GM21529 (cell line): ENCODE data around the gene TMEM255B.
"Not testable (repeated sequence)": the region's sequence is repeated elsewhere in the genome, so short reads cannot be mapped to it uniquely, and the experiment has no call there.

Experiments used
- ATAC-seq: cut with Tn5 transposase; IDR thresholded peaks from one replicate; pipeline ENCODE4 v1.9.1; 2021; ENCODE audit not compliant: unreplicated experiment

Gene TMEM255B

DNA sequence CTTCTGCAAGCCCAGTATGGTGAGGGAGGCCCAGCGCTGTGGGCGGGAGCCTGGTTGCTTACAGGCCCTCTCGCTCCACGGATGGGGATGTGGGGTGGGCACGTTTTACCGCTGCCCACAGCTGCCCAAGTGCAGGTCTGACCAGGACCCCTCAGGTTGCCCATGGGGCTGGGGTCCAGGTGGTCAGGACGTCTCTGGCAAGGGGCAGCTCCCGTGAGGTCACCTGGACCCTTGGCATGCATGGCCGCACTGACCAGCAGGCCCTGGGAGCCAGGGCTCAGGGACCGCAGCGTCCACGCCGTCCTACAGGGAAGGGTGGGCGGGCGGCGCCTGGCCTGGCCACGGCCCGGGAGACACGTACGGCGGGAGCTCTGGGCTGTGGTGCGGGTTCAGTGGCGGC, 72.0 kb downstream of the TMEM255B start:
- no peak for ATAC-seq

DNA sequence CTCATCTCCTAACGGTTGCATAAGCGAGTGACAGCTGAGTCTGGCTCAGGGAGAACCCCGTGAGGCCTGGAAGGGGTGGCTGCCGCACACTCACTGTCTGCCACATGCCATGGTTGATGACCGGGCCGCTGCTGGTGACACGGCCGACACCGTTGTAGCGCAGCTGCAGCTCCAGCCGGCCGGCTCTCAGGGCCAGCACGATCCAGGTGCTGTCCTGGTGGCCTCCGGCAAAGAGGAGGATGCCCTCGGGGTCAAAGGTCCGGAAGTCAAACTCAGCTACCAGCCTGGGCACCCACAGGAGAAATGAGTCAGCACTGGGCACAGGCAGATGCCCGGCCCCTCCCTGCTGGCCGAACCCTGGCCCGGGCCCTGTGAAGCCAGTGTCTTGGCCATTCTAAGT, 73.2 kb downstream of the TMEM255B start:
- ATAC-seq = no peak

DNA sequence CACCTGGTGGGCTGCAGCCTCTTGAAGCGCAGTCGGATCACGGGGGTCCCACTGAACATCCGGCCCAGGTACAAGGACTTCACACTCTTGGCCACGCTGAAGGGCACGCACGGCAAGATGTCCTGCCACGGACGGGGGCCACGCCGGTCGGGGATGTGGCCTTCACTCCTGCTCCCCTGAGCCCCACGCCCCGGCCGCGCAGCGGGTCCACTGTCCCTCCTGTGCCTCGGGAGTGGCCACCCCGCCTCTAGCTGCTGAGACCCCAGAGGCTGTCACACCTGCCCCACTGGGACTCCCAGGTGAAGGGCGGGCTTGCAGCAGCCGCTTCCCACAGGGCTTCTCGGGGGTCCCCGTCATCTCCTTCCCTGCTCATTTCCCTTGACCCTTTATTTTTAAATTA, 73.6 kb downstream of the TMEM255B start:
- ATAC-seq = no peak

DNA sequence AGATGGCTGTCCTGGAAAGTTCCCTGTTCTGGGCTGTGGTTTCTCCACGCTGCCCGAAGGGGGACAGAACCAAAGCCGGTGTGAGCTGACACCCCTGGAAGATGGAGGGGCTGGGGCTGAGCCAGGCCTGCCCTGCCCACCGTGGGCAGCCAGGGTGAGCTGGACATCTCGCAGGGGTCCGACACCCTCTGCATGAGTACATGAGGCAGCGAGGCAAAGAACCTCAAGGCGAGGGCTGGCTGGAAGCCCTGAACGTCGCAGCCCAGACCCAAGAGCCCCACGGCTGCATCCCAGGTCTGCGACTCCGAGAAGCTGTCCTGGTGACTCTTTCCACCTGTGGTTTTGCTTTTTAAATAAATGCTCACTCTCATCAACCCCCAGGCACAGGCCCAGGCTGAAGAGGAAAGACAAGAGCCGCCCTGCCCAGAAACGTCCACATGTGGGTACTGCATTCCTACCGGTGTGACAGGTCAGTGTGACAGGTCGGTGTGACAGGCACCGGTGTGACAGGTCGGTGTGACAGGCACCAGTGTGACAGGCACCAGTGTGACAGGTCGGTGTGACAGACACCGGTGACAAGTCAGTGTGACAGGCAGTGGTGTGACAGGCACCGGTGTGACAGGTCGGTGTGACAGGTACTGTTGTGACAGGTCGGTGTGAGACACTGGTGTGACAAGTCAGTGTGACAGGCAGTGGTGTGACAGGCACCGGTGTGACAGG, 74.2 kb downstream of the TMEM255B start:
- ATAC-seq = no peak

DNA sequence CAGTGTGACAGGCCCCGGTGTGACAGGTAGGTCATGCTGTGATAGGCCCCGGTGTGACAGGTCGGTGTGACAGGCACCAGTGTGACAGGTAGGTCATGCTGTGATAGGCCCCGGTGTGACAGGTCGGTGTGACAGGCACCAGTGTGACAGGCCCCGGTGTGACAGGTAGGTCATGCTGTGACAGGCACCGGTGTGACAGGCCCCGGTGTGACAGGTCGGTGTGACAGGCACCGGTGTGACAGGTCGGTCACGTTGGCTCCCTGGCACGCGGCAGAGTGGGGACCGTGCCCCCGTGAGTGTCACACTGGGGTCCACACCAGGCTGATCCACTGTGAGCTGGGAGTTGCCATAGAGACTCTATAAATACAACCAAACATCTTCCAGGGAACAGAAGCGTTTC, 75.0 kb downstream of the TMEM255B start:
- not testable (repeated sequence) for ATAC-seq

DNA sequence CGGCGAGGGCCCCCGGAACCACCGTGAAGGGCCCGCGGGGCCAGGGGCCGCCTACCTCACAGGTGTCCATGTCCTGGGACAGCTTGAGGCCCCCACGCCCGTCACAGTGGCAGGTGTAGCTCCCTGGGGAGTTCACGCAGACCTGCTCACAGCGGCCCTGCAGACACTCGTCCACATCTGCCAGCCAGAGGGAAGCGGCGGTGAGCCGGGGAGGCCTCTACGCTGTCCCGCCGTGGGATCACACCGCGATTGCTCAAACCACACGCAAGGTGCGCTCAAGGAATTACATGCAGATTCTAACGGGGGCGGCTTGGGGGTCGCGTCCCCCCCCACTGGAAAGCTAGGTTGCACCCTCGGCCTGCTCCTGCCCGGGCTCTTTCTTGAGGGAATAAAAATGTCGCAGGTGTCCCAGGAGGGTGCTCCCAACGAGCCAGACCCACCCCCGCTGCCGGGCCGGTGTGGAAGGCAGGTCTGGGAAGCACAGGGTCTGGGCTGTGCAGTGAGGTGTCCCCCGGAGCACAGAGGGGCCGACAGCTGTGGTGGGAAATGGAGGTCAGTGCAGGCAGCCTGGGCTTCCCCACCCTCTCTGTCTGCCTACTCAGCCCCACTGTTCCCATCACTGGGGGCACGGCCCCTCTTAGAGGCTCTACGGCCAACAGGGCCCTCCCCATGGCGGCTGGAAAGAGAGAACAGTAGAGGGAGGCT, 75.6 kb downstream of the TMEM255B start:
- no peak for ATAC-seq

DNA sequence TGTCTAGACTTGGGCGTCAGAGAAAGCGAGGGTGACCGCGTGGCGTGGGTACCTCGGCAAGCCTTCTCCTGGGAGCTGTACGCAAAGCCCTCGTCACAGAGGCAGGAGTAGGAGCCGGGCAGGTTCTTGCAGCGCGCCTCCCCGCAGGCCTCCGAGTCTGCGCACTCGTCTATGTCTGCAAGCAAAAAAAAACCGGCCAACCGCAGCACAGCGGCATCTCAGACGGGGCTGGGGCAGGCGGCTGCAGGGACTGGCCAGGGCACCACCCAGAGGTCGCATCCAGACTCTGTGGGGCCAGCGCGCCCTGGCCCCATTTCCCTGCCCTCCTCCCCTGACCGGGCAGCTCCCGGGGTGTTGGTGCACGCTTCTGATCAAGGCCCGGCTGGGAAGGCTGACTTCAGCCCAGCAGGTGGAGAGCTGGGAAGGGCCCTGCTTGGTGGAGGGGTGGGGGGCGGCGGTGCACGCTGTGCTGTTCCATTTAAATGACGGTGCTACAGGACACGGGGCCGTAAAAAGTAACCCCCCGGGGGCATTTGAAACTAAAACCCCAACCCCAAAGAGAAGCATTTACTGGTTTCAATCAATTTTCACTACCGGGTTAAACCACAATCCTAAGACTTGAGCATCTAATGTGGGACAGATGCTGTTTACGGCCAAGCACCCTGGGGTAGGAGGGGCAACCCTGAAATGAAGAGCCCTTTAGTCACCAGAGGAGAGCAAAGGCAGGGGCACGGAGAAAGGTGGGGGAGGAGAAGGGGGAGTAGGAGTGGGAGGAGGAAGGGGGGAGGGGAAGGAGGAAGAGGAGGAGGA, 76.6 kb downstream of the TMEM255B start:
- no peak for ATAC-seq

DNA sequence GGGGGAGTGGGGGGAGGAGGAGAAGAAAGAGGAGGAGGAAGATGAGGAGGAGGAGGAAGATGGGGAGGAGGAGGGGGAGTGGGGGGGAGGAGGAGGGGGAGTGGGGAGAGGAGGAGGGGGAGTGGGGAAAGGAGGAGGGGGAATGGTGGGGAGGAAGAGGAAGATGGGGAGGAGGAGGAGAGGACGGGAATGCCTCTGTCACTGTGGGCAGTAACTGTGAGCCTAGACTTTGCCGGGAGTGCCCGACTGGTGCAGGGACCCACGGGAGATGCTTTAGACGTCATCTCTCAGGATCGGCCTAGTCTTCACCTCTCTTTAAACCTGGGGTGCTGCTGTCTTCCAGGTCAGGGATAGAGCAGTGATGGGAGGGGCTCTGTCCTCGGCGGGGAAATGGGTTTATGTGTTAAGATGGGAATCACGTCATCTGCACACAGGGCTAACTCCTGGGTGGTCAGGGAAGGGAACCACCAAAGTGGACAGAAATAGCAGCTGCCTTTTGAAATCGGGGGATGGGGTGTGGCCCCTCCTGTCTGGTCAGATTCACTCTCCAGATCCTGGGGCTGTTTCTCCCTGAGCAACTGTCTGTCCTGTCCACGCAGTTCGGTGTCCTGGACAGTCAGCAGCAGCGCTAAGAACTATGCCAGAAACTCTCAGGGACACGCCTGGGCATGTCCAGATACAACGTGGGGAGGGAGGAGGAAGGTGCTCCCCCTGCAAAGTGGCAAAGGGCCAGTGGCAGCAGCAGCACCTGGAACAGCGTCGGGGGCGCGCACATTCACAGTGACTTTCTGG, 77.9 kb downstream of the TMEM255B start:
- no peak for ATAC-seq

DNA sequence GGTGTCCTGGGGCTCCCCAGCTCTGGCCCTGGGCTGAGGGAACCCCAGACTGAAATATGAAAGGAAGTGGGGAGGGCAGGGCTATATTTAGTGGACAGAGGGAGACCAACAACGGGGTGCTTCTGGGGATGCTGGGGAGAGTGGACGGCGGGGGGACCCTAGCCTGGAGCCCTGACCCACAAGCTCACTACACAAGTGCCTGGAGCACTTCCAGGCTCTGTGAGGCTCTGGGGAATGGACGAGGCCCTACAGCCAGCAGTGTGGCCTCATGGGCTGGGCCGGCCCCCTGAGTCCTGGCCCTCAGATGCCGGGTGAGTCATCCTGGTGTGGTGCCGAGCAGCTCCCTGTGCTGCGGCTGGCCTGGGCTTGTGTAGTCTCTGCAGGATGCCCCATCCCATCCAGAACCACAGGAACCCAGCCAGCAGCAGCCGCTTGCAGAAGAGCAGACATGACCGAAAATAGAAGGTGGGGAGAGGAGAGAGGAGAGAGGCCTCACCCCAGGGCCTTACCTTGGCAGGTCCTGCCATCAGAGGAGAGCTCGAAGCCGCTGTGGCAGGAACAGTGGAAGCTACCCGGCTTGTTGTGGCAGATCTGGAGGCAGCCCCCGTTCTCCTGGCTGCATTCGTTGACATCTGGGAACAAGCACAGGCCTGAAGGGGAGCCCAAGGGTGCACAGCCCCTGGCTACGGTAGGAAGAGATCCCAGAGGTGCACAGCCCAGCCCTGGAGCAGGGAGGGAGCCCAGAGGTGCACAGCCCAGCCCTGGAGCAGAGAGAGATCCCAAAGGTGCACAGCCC, 78.7 kb downstream of the TMEM255B start:
- no peak for ATAC-seq

DNA sequence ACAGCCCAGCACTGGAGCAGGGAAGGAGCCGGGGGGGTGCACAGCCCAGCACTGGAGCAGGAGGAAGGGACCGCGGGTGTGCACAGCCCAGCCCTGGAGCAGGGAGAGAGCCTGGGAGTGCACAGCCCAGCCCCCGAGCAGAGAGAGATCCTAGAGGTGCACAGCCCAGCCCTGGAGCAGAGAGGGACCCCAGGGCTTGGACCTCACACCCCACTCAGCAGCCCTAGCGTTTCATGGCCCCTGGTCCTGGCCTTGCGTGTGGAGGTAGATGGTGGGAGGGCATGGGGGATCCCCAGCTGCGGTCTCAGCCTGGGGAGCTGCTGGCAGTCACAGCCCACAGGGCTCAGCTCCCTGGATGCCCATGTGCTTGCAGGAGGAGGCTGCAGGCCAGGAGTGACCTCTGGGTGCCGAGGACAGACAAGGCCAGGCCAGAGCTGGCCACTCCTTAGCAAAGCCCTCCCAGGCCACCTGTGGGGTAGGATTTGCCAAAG, 79.7 kb downstream of the TMEM255B start:
- no peak for ATAC-seq

DNA sequence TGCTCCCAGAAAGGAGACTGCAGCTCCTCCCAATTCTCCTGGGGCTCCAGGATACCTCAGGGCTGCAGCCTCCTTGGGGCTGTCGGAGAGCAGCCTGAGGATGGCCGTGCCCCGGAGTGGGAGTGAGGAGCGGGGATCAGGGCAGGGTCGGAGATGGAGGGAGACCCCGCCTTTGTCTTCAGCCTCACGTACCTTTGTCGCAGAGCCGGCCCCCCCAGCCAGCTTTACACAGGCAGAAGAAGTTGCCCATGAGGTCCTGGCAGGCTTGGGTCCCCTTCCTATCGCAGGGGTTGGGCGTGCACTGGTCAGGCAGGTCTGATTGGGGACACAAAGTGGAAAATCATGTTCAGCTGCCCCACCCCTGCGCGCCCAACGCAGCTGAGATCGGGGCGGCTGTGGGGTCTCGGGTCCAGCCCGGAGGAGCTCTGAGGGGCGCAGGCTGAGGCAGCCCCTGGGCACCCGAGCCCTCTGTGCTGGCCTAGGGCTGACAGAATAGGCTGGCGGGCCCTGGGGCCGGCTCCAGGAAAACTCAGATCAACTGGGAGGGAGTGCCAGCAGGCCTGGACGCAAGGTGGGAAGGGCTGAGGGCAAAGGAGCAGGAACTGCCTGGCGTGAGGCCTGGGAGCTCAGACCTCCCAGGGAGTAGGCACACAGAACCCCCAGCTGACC, 80.6 kb downstream of the TMEM255B start:
- ATAC-seq = no peak

DNA sequence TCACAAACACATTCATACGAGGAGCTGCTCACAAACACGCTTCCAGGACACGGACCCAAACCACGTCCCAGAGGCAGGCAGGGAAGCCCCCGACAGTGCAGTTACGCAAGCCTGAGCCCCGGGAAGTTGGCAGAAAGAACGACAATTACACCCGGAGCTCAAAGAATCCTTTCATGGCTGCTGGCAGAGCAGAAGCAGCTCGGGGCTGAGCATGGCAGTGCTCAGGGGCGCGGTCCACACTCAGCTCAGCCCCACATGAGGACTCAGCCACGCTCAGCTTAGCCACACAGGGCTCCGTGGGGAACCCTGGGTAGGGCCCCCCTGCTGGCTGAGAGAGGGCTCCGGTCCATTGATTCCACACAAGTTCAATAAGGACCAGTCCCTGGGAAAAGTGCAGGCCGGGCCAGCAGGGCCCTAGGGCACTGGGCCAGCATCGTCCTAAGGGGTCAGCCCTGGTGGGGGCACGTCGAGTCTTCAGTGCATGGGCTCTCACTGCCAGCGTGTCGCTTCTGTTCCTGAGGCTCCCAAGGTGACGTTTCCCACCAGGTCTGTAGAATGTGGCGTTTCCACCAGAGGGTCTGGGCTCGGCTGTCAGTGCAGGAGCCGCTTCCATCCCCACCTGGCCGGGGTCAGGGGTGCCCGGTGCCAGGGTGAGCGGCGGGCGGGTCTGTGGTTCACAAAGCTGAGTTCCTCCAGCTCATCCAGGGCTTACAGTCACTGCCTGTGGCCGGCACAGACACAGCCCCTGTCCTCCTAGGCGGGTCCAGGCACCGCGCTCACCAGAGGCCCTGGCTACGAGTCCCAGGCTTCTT, 81.7 kb downstream of the TMEM255B start:
- ATAC-seq = no peak

DNA sequence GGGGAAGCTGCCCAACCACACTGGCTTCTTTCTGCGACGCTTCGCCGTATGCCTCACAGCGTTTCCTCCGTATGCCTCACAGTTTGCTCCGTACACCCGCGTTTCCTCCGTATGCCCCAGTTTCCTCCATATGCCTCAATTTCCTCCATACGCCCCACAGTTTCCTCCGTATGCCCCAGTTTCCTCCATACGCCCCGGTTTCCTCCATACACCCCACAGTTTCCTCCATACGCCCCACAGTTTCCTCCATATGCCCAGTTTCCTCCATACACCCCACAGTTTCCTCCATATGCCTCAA, 82.3 kb downstream of the TMEM255B start:
- ATAC-seq = no peak

DNA sequence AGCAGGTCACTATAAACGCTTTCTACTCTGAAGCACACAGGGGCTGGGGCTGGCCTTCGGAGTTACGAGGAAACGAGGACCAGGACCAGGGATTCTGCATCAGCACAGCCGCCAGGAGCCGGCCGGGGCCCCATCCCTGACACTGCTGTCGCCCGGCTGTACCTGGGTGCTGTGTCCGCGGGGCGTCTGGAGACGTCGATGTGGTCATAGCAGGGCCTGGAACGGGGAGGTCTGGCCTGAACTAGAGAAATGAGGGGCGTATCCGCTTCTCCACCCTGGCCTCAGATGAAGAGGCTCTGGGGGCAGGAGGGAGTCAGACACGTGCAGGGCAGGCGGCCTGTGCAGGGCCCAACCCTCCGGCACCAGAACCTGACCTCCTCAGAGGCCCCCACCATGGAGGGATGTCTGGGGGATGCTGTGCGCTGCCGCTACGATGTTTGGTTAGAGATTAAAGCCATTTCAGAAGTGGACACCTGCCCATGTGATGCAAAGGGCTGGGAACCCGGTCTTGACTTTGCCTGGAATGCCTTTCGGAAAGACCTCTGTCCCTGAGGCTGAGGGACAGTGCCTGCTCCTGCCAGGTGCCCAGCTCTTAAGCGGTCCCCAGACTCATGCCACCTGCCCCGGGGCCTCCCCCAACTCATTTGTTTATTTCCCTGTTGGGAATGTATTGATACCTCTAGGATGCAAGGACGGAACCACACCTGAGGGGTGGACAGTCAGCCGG, 83.5 kb downstream of the TMEM255B start:
- ATAC-seq = no peak

DNA sequence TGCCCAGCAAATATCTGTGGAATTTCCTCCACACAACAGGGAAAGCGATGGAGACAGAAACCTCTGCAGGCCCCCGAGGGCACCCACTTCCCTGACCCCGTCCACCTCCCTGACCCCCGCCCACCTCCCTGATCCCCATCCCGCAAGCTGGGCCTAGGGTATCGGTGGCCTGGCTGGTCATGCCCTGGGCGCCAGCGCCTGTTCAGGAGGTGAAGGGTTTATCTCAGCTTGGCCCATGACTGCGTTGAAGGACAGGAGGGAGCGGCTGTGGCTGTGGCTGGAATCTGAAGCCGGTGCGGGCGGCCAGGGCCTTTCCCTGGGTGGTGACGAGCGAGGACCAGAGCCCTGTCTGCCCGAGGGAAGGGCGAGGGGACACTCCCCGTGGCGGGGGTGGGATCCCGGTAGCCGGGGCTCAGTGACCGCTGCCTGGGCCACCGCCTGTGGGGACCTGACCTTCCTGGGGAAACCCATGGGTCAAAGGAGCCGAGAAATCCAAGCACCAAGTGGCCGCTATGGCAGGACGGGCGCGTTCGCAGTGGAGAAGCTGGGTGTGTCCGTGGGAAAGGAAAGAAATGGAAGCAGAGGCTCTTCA, 84.1 kb downstream of the TMEM255B start:
- no peak for ATAC-seq

DNA sequence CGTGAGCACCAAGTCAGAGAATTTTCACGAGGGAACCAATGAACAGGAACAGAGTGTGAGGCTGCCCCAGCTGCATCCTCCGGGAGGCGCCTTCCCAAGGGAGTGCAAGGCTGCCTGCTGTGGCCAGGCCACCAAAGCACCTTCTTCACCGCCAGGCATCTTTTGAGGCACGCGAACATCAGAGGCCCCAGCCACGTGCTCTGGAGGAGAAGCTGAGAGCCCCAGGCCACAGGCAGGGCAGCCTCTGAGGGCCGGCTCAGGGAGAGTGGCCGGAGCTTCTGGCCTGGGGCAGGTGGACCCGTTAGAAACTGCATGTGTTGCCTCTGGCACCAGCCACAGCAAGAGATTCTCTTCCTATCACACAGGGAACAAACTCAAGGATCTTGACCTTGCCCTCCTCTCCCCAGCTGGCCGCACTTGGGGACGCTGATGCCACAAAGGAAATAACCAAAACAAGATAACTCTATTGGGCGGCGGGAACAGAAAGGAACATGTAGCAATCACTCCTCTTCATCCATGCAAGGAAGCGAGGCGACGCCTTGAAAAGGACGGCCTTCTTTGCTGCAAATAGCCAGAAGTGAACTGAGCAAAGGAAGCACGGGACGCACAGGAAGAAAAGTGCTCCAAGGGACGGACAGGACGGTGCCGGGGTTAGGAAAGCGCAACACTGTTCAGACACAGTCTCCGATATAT, 85.0 kb downstream of the TMEM255B start:
- ATAC-seq = no peak

DNA sequence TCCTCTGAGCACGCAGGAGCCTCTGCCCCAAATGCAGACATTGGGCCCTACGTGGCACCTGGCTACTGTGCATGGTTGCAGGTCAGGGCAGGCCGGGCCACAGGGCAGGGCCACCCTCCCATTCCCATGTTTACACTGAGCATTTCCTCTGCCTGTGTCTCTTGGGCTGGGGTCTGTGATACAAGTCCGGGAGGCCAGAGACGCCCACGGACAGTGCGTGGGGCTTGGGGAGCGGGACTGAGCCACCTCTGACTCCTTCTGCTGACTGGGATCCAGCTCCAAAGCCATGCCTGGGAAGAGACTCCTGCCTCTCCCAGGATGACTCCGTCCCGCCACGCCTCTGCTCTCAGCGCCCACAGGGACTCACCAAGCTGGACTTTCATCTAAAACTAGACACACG, 86.0 kb downstream of the TMEM255B start:
- ATAC-seq = no peak
